Activated CD4-positive, alpha-beta T cell treated with anti-CD3 and anti-CD28 coated beads for 1 hour (primary cell): Measurements from ENCODE around the gene CDC25A.
"Not testable (repeated sequence)": the region's sequence is repeated elsewhere in the genome, so short reads cannot be mapped to it uniquely, and the experiment has no call there.

Experiments used
- DNase-seq: peaks from one replicate; pipeline ENCODE4 v3.0.0-alpha.2; 2020

Gene CDC25A

GRCh38 chr3:48188266-48189201 is at the start of gene CDC25A:
Gene CDC25A, minus strand, starts transcription at chr3:48188417. Its CDS starts 470 bp downstream, at chr3:48187947.
- DNase-seq, result peak; percentile 87

- no peak for DNase-seq
Observed at GRCh38 chr3:48236531-48236930, 48.3 kb upstream of the CDC25A start.

GRCh38 chr3:48233542-48233941 is 45.3 kb upstream of the CDC25A start:
- DNase-seq, result no peak

GRCh38 chr3:48232734-48233133 is 44.5 kb upstream of the CDC25A start:
- peak; percentile 31 for DNase-seq

GRCh38 chr3:48232232-48232631 is 44.0 kb upstream of the CDC25A start:
- DNase-seq, result no peak

- no peak for DNase-seq
Observed at GRCh38 chr3:48226939-48227338, 38.7 kb upstream of the CDC25A start.

- DNase-seq, result no peak
Observed at GRCh38 chr3:48225587-48225986, 37.4 kb upstream of the CDC25A start.

GRCh38 chr3:48222616-48223513 is 34.6 kb upstream of the CDC25A start, which contains the start of gene CAMP:
Gene CAMP, plus strand, starts transcription at chr3:48223495. Its CDS starts 17 bp downstream, at chr3:48223512.
- DNase-seq, result no peak

- no peak for DNase-seq
Observed at GRCh38 chr3:48220746-48221145, 32.5 kb upstream of the CDC25A start.

- no peak for DNase-seq
Observed at GRCh38 chr3:48219543-48219942, 31.3 kb upstream of the CDC25A start.

- no peak for DNase-seq
Observed at GRCh38 chr3:48218537-48218936, 30.3 kb upstream of the CDC25A start.

GRCh38 chr3:48217449-48217848 is 29.2 kb upstream of the CDC25A start:
- no peak for DNase-seq

GRCh38 chr3:48215876-48216275 is 27.7 kb upstream of the CDC25A start:
- DNase-seq, result no peak

GRCh38 chr3:48215466-48215865 is 27.2 kb upstream of the CDC25A start:
- DNase-seq, result no peak

GRCh38 chr3:48215019-48215418 is 26.8 kb upstream of the CDC25A start:
- DNase-seq, result no peak

GRCh38 chr3:48214225-48214624 is 26.0 kb upstream of the CDC25A start:
- DNase-seq, result no peak

GRCh38 chr3:48211776-48212175 is 23.6 kb upstream of the CDC25A start:
- DNase-seq, result not testable (repeated sequence)

GRCh38 chr3:48210534-48210933 is 22.3 kb upstream of the CDC25A start:
- DNase-seq, result not testable (repeated sequence)

- no peak for DNase-seq
Observed at GRCh38 chr3:48209445-48209844, 21.2 kb upstream of the CDC25A start.

- DNase-seq, result no peak
Observed at GRCh38 chr3:48208076-48208475, 19.9 kb upstream of the CDC25A start.

- DNase-seq, result no peak
Observed at GRCh38 chr3:48202632-48203031, 14.4 kb upstream of the CDC25A start.

GRCh38 chr3:48199117-48199516 is 10.9 kb upstream of the CDC25A start:
- no peak for DNase-seq

- no peak for DNase-seq
Observed at GRCh38 chr3:48196611-48197010, 8.4 kb upstream of the CDC25A start.
